HG03097 (cell line): ENCODE data around the gene ARSJ.
A peak's percentile ranks its signal among the peaks of the same experiment; 100 is the strongest.
"Not testable (repeated sequence)": the region's sequence is repeated elsewhere in the genome, so short reads cannot be mapped to it uniquely, and the experiment has no call there.

Experiments
- ATAC-seq: cut with Tn5 transposase; IDR thresholded peaks from one replicate; pipeline ENCODE4 v1.9.1; 2021; ENCODE audit not compliant: unreplicated experiment, low FRiP score

ARSJ gene

GRCh38 chr4:113959539-113959937 lies 19.9 kb downstream of the ARSJ start:
- no peak for ATAC-seq

- ATAC-seq, result no peak
These were observed 20.5 kb downstream of the ARSJ start for GRCh38 chr4:113958766-113959538.

GRCh38 chr4:113957956-113958355 lies 21.5 kb downstream of the ARSJ start:
- ATAC-seq, result no peak

GRCh38 chr4:113955948-113956347 lies 23.5 kb downstream of the ARSJ start:
- no peak for ATAC-seq

- ATAC-seq, result no peak
These were observed 24.0 kb downstream of the ARSJ start for GRCh38 chr4:113955411-113955810.

- no peak for ATAC-seq
These were observed 25.6 kb downstream of the ARSJ start for GRCh38 chr4:113953888-113954287.

- peak; percentile 75 for ATAC-seq
These were observed 26.9 kb downstream of the ARSJ start for GRCh38 chr4:113952452-113953029.

GRCh38 chr4:113951263-113951662 lies 28.2 kb downstream of the ARSJ start:
- no peak for ATAC-seq

GRCh38 chr4:113950207-113950606 lies 29.2 kb downstream of the ARSJ start:
- no peak for ATAC-seq

- no peak for ATAC-seq
These were observed 32.0 kb downstream of the ARSJ start for GRCh38 chr4:113947484-113947883.

GRCh38 chr4:113945906-113946305 lies 33.5 kb downstream of the ARSJ start:
- no peak for ATAC-seq

GRCh38 chr4:113943863-113944262 lies 35.6 kb downstream of the ARSJ start:
- no peak for ATAC-seq

GRCh38 chr4:113943085-113943484 lies 36.4 kb downstream of the ARSJ start:
- no peak for ATAC-seq

- no peak for ATAC-seq
These were observed 37.6 kb downstream of the ARSJ start for GRCh38 chr4:113941836-113942235.

GRCh38 chr4:113940103-113940502 lies 39.3 kb downstream of the ARSJ start:
- ATAC-seq, result not testable (repeated sequence)

- no peak for ATAC-seq
These were observed 44.3 kb downstream of the ARSJ start for GRCh38 chr4:113935190-113935589.

GRCh38 chr4:113924706-113925105 lies 54.7 kb downstream of the ARSJ start:
- ATAC-seq, result not testable (repeated sequence)

GRCh38 chr4:113921089-113921794 lies 58.2 kb downstream of the ARSJ start:
- no peak for ATAC-seq

GRCh38 chr4:113919611-113920010 lies 59.8 kb downstream of the ARSJ start:
- no peak for ATAC-seq

GRCh38 chr4:113919145-113919544 lies 60.3 kb downstream of the ARSJ start:
- no peak for ATAC-seq

GRCh38 chr4:113908829-113909228 lies 70.6 kb downstream of the ARSJ start:
- no peak for ATAC-seq

- ATAC-seq, result no peak
These were observed 71.9 kb downstream of the ARSJ start for GRCh38 chr4:113907559-113907958.
